GM19452 (cell line): ENCODE measurements around the gene SSNA1.
A peak's percentile ranks its signal among the peaks of the same experiment; 100 is the strongest.

Experiments used
- ATAC-seq: cut with Tn5 transposase; IDR thresholded peaks from one replicate; pipeline ENCODE4 v1.9.1; 2021; ENCODE audit not compliant: unreplicated experiment

SSNA1 gene

GRCh38 chr9:137199411-137200121, 11.1 kb downstream of the SSNA1 start:
- ATAC-seq = no peak

GRCh38 chr9:137200311-137201204, 12.1 kb downstream of the SSNA1 start, which contains the start of gene TPRN:
TSS of gene TPRN (minus strand) at chr9:137200741. CDS start at chr9:137200711, 30 bp downstream.
- ATAC-seq = peak; percentile 83

GRCh38 chr9:137201205-137201868, 12.9 kb downstream of the SSNA1 start:
- ATAC-seq = no peak

- no peak for ATAC-seq
Observed at GRCh38 chr9:137202966-137203365, 14.5 kb downstream of the SSNA1 start.

GRCh38 chr9:137204731-137205125, 16.3 kb downstream of the SSNA1 start:
- no peak for ATAC-seq

GRCh38 chr9:137205126-137206069, 16.9 kb downstream of the SSNA1 start, which contains the start of the genes NDOR1 and TMEM203:
TSS of gene NDOR1 (plus strand) at chr9:137205700. CDS start at chr9:137205778, 78 bp downstream.
TSS of gene TMEM203 (minus strand) at chr9:137205648. CDS start at chr9:137205414, 234 bp downstream.
- ATAC-seq = no peak

GRCh38 chr9:137206602-137207001, 18.1 kb downstream of the SSNA1 start:
- no peak for ATAC-seq

- no peak for ATAC-seq
Observed at GRCh38 chr9:137211532-137211931, 23.1 kb downstream of the SSNA1 start.

- ATAC-seq = no peak
Observed at GRCh38 chr9:137212520-137212919, 24.0 kb downstream of the SSNA1 start.

- no peak for ATAC-seq
Observed at GRCh38 chr9:137213160-137214060, 24.9 kb downstream of the SSNA1 start.

GRCh38 chr9:137214620-137215019, 26.1 kb downstream of the SSNA1 start:
- ATAC-seq = no peak

- ATAC-seq = no peak
Observed at GRCh38 chr9:137215196-137215986, 26.9 kb downstream of the SSNA1 start.

GRCh38 chr9:137216188-137216965, 27.9 kb downstream of the SSNA1 start:
- no peak for ATAC-seq

GRCh38 chr9:137217276-137218211, 29.1 kb downstream of the SSNA1 start:
- ATAC-seq = no peak

GRCh38 chr9:137218212-137218753, 29.8 kb downstream of the SSNA1 start:
- ATAC-seq = no peak

- ATAC-seq = no peak
Observed at GRCh38 chr9:137218754-137219271, 30.3 kb downstream of the SSNA1 start.
